Spleen (tissue), 11 donors: ENCODE results near the gene UBR7. TPM values are rescaled to one million over a fixed set of nuclear protein-coding genes. Genes with fewer than 3 reads are reported as not detected.
"Not testable (repeated sequence)": the region's sequence is repeated elsewhere in the genome, so short reads cannot be mapped to it uniquely, and the experiment has no call there.

Experiments
- DNase-seq: peaks from one replicate; pipeline ENCODE4 v3.0.0-alpha.2; 2020
- H3K27ac ChIP-seq, 8 donors: fragments of 200-600 bp; sonication (generic) in 7 of 8; 1 replicate in 4 of 8; 2 replicates in 4 of 8; pipeline versions ENCODE4 v1.5.0 to v1.8.0; 2016 to 2021; ENCODE audit warnings: inconsistent platforms in 4 of 8, mild to moderate bottlenecking in 4 of 8, moderate library complexity in 1 of 8
- H3K27me3 ChIP-seq, 7 donors: fragments of 200-600 bp; sonication (generic) in 6 of 7; replicated peaks in 1 of 7; 1 replicate in 4 of 7; 2 replicates in 3 of 7; pipeline versions ENCODE4 v1.5.0 to v1.8.0; 2016 to 2021; ENCODE audit warnings: inconsistent platforms in 3 of 7, mild to moderate bottlenecking in 1 of 7
- H3K36me3 ChIP-seq, 6 donors: fragments of 200-600 bp; sonication (generic) in 5 of 6; 1 replicate in 4 of 6; 2 replicates in 2 of 6; pipeline versions ENCODE4 v1.5.0 to v1.8.0; 2016 to 2021; ENCODE audit warnings: inconsistent platforms in 2 of 6
- H3K4me1 ChIP-seq, 6 donors: fragments of 200-600 bp; sonication (generic) in 5 of 6; 1 replicate in 3 of 6; 2 replicates in 3 of 6; pipeline versions ENCODE4 v1.5.0 to v1.8.0; 2016 to 2021; ENCODE audit warnings: inconsistent platforms in 3 of 6
- H3K4me3 ChIP-seq, 8 donors: fragments of 200-600 bp; sonication (generic) in 7 of 8; 1 replicate in 4 of 8; 2 replicates in 4 of 8; pipeline versions ENCODE4 v1.5.0 to v1.8.0; 2016 to 2021; ENCODE audit warnings: inconsistent platforms in 4 of 8, mild to moderate bottlenecking in 4 of 8, moderate library complexity in 2 of 8
- H3K9me3 ChIP-seq, 8 donors: fragments of 200-600 bp; sonication (generic) in 7 of 8; 1 replicate in 4 of 8; 2 replicates in 4 of 8; pipeline versions ENCODE4 v1.5.0 to v1.8.0; 2016 to 2021; ENCODE audit warnings: inconsistent platforms in 4 of 8
- CTCF ChIP-seq, 11 experiments: fragments of 200-600 bp in 7 of 11; fragments of 450-650 bp in 4 of 11; sonication (generic) in 4 of 11; IDR thresholded peaks in 8 of 11; conservative IDR thresholded peaks in 3 of 11; 1 replicate in 7 of 11; 2 replicates in 4 of 11; pipeline versions ENCODE4 v1.4.0 to v1.8.0; 2016 to 2021; ENCODE audit warnings: antibody characterized with exemption in 11 of 11, inconsistent platforms in 4 of 11, mild to moderate bottlenecking in 1 of 11
- POLR2A ChIP-seq, 3 donors: fragments of 450-650 bp; IDR thresholded peaks; one replicate each; pipeline ENCODE4 v1.5.1; 2017; ENCODE audit warnings: antibody characterized with exemption in 3 of 3, mild to moderate bottlenecking in 1 of 3
- POLR2AphosphoS5 ChIP-seq, 3 donors: sonication (generic); formaldehyde crosslinking; IDR thresholded peaks; one replicate each; pipeline ENCODE4 v1.5.1; 2017; ENCODE audit warnings: antibody characterized with exemption in 3 of 3
- WGBS, 5 donors: extraction: QIAGEN DNeasy Blood & Tissue Kit in 3 of 5; methylation state at CpG; one replicate each; pipeline versions ENCODE4 v1.1.5 to v1.1.7; 2013 to 2018; 5-methylcytosine and 5-hydroxymethylcytosine counted together
- intact Hi-C: fragments of 100-400 bp; cut with DNase I; formaldehyde crosslinking; loops from one replicate; pipeline ENCODE4 v1.15.0; 2023; ENCODE audit warnings: low total_unique reads
- polyA plus RNA-seq, 3 donors: library from polyadenylated mRNA; stranded (reverse); fragments of 200-250 nt; gene quantifications; one replicate each; pipeline ENCODE4 v1.2.1, GENCODE V29; 2013
- total RNA-seq, 7 donors: library from RNA; depleted of rRNA in 3 of 7; stranded (reverse); fragments of >200 nt in 3 of 7; fragmentation: NEBNext Ultra II Directional in 4 of 7; extraction: Animal tissue kit (Norgen Biotek cat#: 25700) in 4 of 7; gene quantifications; one replicate each; pipeline versions ENCODE4 v1.1.0 to v1.2.1, GENCODE V29; 2016 to 2021
- donor health status: healthy with polysubstance abuse.
- donor health status: DM: no; HTN: no; CAD: no; lungs with moderate emphysema.
- donor health status: DM: no; HTN: no; CAD: no.
- donor health status: Bipolar disorder and iron deficiency.
- donor health status: healthy.
- donor health status: DM: no; HTN: no; CAD: no.
- donor health status: DM: yes; HTN: yes; CAD: no.

Gene UBR7
- total and polyA plus RNA-seq, 10 donors = 9.7 to 39.7 (median 18.6) TPM

DNA sequence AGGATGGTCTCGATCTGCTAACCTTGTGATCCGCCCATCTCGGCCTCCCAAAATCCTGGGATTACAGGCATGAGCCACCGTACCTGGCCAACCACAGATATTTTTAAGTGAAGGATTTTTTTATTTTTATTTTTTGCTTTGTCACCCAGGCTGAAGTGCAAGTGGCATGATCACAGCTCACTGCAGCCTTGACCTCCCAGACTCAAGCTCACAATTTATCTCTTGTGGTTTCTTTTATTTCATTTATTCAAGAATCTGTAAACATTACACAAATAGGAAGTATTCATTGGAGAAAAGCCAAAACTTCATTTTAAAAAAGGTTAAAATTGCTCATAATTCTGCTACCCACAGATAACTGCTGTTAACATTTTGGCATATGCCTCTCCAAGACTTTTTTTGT, 35.7 kb upstream of the UBR7 start:
- no peak for TF ChIP-seq POLR2A (IDR thresholded peaks at IDR 0.05)
- no peak for TF ChIP-seq CTCF (IDR thresholded peaks at IDR 0.05 in 8 of 11, conservative IDR thresholded peaks at IDR 0.05 in 3 of 11)
- TF ChIP-seq POLR2AphosphoS5 (IDR thresholded peaks at IDR 0.05) = no peak
- no peak overlapping the region for H3K27ac ChIP-seq
- no peak for DNase-seq

DNA sequence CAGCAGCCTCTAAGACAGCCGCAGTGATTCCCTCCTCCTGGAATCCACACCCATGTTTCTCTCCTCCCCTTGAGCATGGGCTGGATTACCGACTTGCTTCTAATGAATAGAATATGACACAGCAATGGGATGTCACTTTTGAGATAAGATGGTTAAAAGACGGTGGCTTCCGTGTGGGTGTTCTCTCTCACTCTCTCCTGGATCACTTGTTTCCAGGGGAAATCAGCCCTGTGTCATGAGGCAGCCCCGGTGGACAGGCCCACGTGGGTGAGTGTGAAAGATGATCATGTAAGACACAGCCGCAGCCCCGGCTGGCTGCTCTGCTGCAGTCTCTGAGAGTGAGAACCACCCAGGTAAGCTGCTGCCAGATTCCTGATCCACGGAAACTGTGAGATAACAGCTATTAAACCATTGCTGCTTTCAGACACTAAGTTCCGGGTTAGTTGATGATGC, 33.1 kb upstream of the UBR7 start:
- intact Hi-C loops = no loop called here
- DNase-seq = no peak
- Histone ChIP-seq H3K4me3 (no peak overlapping the region), H3K4me1 (peaks cover 0 to 5% (median 0%) of the 10 kb centered on the region in 6 donors), H3K36me3 (no peaks in the 10 kb centered on the region), H3K27ac (no peak overlapping the region), H3K9me3 (no peaks in the 10 kb centered on the region), H3K27me3 (peaks cover 0 to 4% (median 0%) of the 10 kb centered on the region in 7 donors)
- 53 to 72% (median 66%) methylated on average over 10 of the region's 10 CpGs for WGBS, 5 donors
- no peak for TF ChIP-seq CTCF (IDR thresholded peaks at IDR 0.05 in 8 of 11, conservative IDR thresholded peaks at IDR 0.05 in 3 of 11)
- no peak for TF ChIP-seq POLR2A (IDR thresholded peaks at IDR 0.05)

More for the DNA sequence above, 35.7 kb upstream of the UBR7 start:
- H3K36me3 ChIP-seq = no peaks in the 10 kb centered on the region
- intact Hi-C loops = no loop called here
- no peaks in the 10 kb centered on the region for H3K4me1 ChIP-seq
- WGBS, 5 donors = 76 to 86% (median 81%) methylated on average over 4 of the region's 4 CpGs
- no peak overlapping the region for H3K4me3 ChIP-seq
- peaks cover 0 to 4% (median 0%) of the 10 kb centered on the region in 7 donors for H3K27me3 ChIP-seq
- no peaks in the 10 kb centered on the region for H3K9me3 ChIP-seq

DNA sequence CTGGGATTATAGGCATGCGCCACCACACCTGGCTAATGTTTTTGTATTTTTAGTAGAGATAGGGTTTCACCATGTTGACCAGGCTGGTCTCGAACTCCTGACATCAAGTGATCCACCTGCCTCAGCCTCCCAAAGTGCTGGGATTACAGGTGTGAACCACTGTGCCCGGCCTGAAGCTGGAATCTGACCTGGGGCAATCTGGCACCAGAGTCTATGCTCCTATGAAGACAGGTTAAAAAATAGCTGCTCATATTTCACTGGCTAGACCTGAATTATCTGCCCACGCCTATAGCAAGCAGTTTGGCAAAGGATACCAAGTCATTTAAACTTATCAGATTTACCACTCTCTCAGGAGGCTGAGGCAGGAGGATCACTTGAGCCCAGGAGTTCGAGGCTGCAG, 32.3 kb upstream of the UBR7 start:
- H3K27me3 ChIP-seq, H3K27ac ChIP-seq, H3K4me1 ChIP-seq, H3K36me3 ChIP-seq, H3K4me3 ChIP-seq, intact Hi-C loops, DNase-seq, H3K9me3 ChIP-seq: not testable (repeated sequence)
- 79 to 88% (median 81%) methylated on average over 5 of the region's 5 CpGs for WGBS, 5 donors

DNA sequence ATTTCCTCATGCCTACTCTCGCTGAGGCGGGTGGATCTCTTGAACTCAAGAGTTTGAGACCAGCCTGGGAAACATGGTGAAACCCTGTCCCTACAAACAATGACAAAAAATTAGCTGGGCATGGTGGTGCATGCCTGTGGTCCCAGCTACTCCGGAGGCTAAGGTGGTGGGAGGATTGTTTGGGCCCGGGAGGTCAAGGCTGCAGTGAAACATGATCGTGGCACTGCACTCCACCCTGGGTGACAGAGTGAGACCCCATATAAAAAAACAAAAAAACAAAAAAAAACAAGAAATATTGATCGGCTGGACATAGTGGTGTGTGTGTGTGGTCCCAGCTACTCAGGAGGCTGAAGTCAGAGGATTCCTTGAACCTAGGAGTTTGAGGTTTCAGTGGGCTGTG, 31.6 kb upstream of the UBR7 start:
- H3K4me1 ChIP-seq = peaks cover 0 to 5% (median 0%) of the 10 kb centered on the region in 6 donors
- no peak for DNase-seq
- no peak overlapping the region for H3K4me3 ChIP-seq
- H3K9me3 ChIP-seq = no peaks in the 10 kb centered on the region
- H3K36me3 ChIP-seq = no peaks in the 10 kb centered on the region
- peaks cover 0 to 4% (median 0%) of the 10 kb centered on the region in 7 donors for H3K27me3 ChIP-seq
- no peak overlapping the region for H3K27ac ChIP-seq
- WGBS, 5 donors = 80 to 93% (median 84%) methylated on average over 6 of the region's 6 CpGs
- TF ChIP-seq POLR2A (IDR thresholded peaks at IDR 0.05) = no peak
- no peak for TF ChIP-seq POLR2AphosphoS5 (IDR thresholded peaks at IDR 0.05)
- TF ChIP-seq CTCF (IDR thresholded peaks at IDR 0.05 in 8 of 11, conservative IDR thresholded peaks at IDR 0.05 in 3 of 11) = no peak
- intact Hi-C loops = no loop called here
